GM19238 (cell line): ENCODE data around the gene APOL2.
"Not testable (repeated sequence)": the region's sequence is repeated elsewhere in the genome, so short reads cannot be mapped to it uniquely, and the experiment has no call there.

Experiments
- DNase-seq: peaks from one replicate; pipeline ENCODE4 v3.0.0; 2011; ENCODE audit warnings: low spot score; ENCODE audit not compliant: insufficient read length

Gene APOL2

GRCh38 chr22:36222887-36223450 lies 16.4 kb downstream of the APOL2 start:
- DNase-seq = no peak

GRCh38 chr22:36221799-36222751 lies 17.3 kb downstream of the APOL2 start:
- DNase-seq = peak; percentile 49

- DNase-seq = no peak
These were observed 18.8 kb downstream of the APOL2 start for GRCh38 chr22:36220451-36220921.

GRCh38 chr22:36218648-36219193 lies 20.6 kb downstream of the APOL2 start:
- no peak for DNase-seq

GRCh38 chr22:36215981-36216380 lies 23.3 kb downstream of the APOL2 start:
- DNase-seq = no peak

- DNase-seq = no peak
These were observed 25.7 kb downstream of the APOL2 start for GRCh38 chr22:36213586-36213985.

GRCh38 chr22:36212901-36213300 lies 26.4 kb downstream of the APOL2 start:
- no peak for DNase-seq

- DNase-seq = no peak
These were observed 28.0 kb downstream of the APOL2 start for GRCh38 chr22:36211237-36211861.

GRCh38 chr22:36210224-36210623 lies 29.1 kb downstream of the APOL2 start:
- DNase-seq = no peak

GRCh38 chr22:36209488-36209908 lies 29.8 kb downstream of the APOL2 start:
- DNase-seq = not testable (repeated sequence)

- DNase-seq = no peak
These were observed 30.4 kb downstream of the APOL2 start for GRCh38 chr22:36208914-36209313.

- DNase-seq = no peak
These were observed 31.1 kb downstream of the APOL2 start for GRCh38 chr22:36208162-36208765.

GRCh38 chr22:36206255-36206654 lies 33.1 kb downstream of the APOL2 start:
- DNase-seq = no peak

GRCh38 chr22:36205573-36205972 lies 33.8 kb downstream of the APOL2 start:
- DNase-seq = not testable (repeated sequence)

GRCh38 chr22:36204632-36205015 lies 34.7 kb downstream of the APOL2 start:
- DNase-seq = no peak

- no peak for DNase-seq
These were observed 35.2 kb downstream of the APOL2 start for GRCh38 chr22:36204001-36204631.

GRCh38 chr22:36203441-36203840 lies 35.9 kb downstream of the APOL2 start:
- not testable (repeated sequence) for DNase-seq

- not testable (repeated sequence) for DNase-seq
These were observed 36.4 kb downstream of the APOL2 start for GRCh38 chr22:36202906-36203305.

- DNase-seq = no peak
These were observed 37.6 kb downstream of the APOL2 start, which contains the start of gene APOL4 for GRCh38 chr22:36201630-36202319. Gene APOL4, minus strand, starts transcription at chr22:36201809. Its CDS starts 75 bp downstream, at chr22:36201734.

- DNase-seq = not testable (repeated sequence)
These were observed 38.3 kb downstream of the APOL2 start for GRCh38 chr22:36201025-36201424.
